Measurements from ENCODE around the gene ADAM19. TPM values are rescaled to one million over a fixed set of nuclear protein-coding genes. Genes with fewer than 3 reads are reported as not detected.
A peak's percentile ranks its signal among the peaks of the same experiment; 100 is the strongest.

The ADAM19 gene
- total RNA-seq, 2 donors from 2014 or later = 1.3 to 1.6 TPM

GRCh38 chr5:157563929-157564716, 11.5 kb downstream of the ADAM19 start:
- TF ChIP-seq POLR2A (IDR thresholded peaks at IDR 0.05) = no peak
- TF ChIP-seq, protein P1, sequence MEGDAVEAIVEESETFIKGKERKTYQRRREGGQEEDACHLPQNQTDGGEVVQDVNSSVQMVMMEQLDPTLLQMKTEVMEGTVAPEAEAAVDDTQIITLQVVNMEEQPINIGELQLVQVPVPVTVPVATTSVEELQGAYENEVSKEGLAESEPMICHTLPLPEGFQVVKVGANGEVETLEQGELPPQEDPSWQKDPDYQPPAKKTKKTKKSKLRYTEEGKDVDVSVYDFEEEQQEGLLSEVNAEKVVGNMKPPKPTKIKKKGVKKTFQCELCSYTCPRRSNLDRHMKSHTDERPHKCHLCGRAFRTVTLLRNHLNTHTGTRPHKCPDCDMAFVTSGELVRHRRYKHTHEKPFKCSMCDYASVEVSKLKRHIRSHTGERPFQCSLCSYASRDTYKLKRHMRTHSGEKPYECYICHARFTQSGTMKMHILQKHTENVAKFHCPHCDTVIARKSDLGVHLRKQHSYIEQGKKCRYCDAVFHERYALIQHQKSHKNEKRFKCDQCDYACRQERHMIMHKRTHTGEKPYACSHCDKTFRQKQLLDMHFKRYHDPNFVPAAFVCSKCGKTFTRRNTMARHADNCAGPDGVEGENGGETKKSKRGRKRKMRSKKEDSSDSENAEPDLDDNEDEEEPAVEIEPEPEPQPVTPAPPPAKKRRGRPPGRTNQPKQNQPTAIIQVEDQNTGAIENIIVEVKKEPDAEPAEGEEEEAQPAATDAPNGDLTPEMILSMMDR (IDR thresholded peaks at IDR 0.05) = no peak
- H3K4me3 ChIP-seq = no peak overlapping the region
- H3K36me3 ChIP-seq (replicated peaks in 1 of 2; ENCODE audit: insufficient read depth in 1 of 2, low read depth in 2 of 2) = no peaks in the 10 kb centered on the region
- H3K27ac ChIP-seq = no peak overlapping the region
- DNase-seq (peak in 1 of 4 donors; percentile 16), ATAC-seq (no peak)
- intact Hi-C loops (cut with DNase I) = no loop called here
- 51 to 61% methylated on average over 12 to 13 of the region's 13 CpGs for WGBS, 2 donors
- no peaks in the 10 kb centered on the region for H3K27me3 ChIP-seq
- no peaks in the 10 kb centered on the region for H3K4me1 ChIP-seq
- no peaks in the 10 kb centered on the region for H3K9me3 ChIP-seq

GRCh38 chr5:157563373-157563928, 12.1 kb downstream of the ADAM19 start:
- Histone ChIP-seq H3K36me3 (replicated peaks in 1 of 2; ENCODE audit: insufficient read depth in 1 of 2, low read depth in 2 of 2) (no peaks in the 10 kb centered on the region), H3K4me3 (no peak overlapping the region), H3K27ac (no peak overlapping the region), H3K27me3 (no peaks in the 10 kb centered on the region), H3K4me1 (no peaks in the 10 kb centered on the region), H3K9me3 (no peaks in the 10 kb centered on the region)
- ATAC-seq (peak; percentile 45), DNase-seq (peak in 1 of 4 donors; percentile 19)
- WGBS, 2 donors = 48 to 56% methylated on average over 11 of the region's 11 CpGs
- intact Hi-C loops (cut with DNase I) = no loop called here
- TF ChIP-seq, protein P1 (IDR thresholded peaks at IDR 0.05) = no peak
- no peak for TF ChIP-seq POLR2A (IDR thresholded peaks at IDR 0.05)

- Histone ChIP-seq H3K27ac (no peak overlapping the region), H3K4me1 (no peaks in the 10 kb centered on the region), H3K27me3 (no peaks in the 10 kb centered on the region), H3K9me3 (no peaks in the 10 kb centered on the region), H3K36me3 (replicated peaks in 1 of 2; ENCODE audit: insufficient read depth in 1 of 2, low read depth in 2 of 2) (no peaks in the 10 kb centered on the region), H3K4me3 (no peak overlapping the region)
- no peak for ATAC-seq
- TF ChIP-seq, protein P1 (IDR thresholded peaks at IDR 0.05) = no peak
- no peak for TF ChIP-seq POLR2A (IDR thresholded peaks at IDR 0.05)
- no peak for DNase-seq
- intact Hi-C loops (cut with DNase I) = no loop called here
- 72 to 79% methylated on average over 10 of the region's 10 CpGs for WGBS, 2 donors
Measured at GRCh38 chr5:157562111-157562581, 13.4 kb downstream of the ADAM19 start.

DNA sequence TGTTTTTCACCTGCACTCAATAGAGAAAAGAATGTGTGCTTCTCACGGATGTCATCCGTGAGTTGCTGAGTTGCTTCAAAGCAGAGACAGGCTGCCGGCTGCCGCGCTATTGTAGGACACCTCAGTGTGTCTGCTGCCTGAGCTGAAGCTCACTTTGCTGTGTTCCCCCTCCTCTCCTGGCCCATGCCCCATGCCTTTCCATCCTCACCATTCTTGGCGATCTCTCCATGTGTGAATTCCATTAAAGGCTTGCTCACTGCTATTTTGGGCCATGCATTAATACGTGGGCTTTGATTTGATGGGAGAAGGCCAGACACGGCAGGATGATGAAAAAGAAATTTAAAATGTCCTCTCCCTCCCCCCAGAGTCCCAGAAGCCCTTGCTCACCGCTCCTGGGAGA, 14.5 kb downstream of the ADAM19 start:
- ATAC-seq = no peak
- Histone ChIP-seq H3K4me1 (no peaks in the 10 kb centered on the region), H3K4me3 (no peak overlapping the region), H3K9me3 (no peaks in the 10 kb centered on the region), H3K27me3 (no peaks in the 10 kb centered on the region), H3K36me3 (replicated peaks in 1 of 2; ENCODE audit: insufficient read depth in 1 of 2, low read depth in 2 of 2) (no peaks in the 10 kb centered on the region), H3K27ac (no peak overlapping the region)
- no peak for DNase-seq
- WGBS, 2 donors = 84 to 91% methylated on average over 9 of the region's 9 CpGs
- intact Hi-C loops (cut with DNase I) = no loop called here
- no peak for TF ChIP-seq POLR2A (IDR thresholded peaks at IDR 0.05)
- TF ChIP-seq, protein P1 (IDR thresholded peaks at IDR 0.05) = no peak

Measured in body of pancreas (tissue), 4 donors.